Keratinocyte (primary cell): Measurements from ENCODE around the gene CIZ1. TPM values are rescaled to one million over a fixed set of nuclear protein-coding genes. Genes with fewer than 3 reads are reported as not detected.

Experiments used
- DNase-seq: peaks from one replicate; pipeline ENCODE4 v3.0.0-alpha.2; 2011; ENCODE audit warnings: low read depth, missing footprints, low spot score
- FAIRE-seq: peaks from 2 replicates; lab custom pipeline; 2011; peaks lifted over from hg19 to GRCh38; lab: Jason Lieb, UNC
- H2AFZ ChIP-seq: 2 replicates; pipeline ENCODE4 v1.6.0; 2012; ENCODE audit warnings: low read length, control low read depth, inconsistent platforms; ENCODE audit not compliant: control insufficient read depth
- H3K27ac ChIP-seq: 2 replicates; pipeline ENCODE4 v1.5.1; 2011; ENCODE audit warnings: low read length; ENCODE audit not compliant: control insufficient read depth, insufficient read depth
- H3K27me3 ChIP-seq: 3 replicates; pipeline ENCODE4 v1.6.0; 2011; ENCODE audit warnings: low read length; ENCODE audit not compliant: control insufficient read depth, insufficient read depth; ENCODE audit errors: extremely low read depth
- H3K36me3 ChIP-seq, 2 experiments: 2 replicates in 1 of 2; 3 replicates in 1 of 2; pipeline ENCODE4 v1.5.1; 2011; ENCODE audit warnings: low read length in 2 of 2, mild to moderate bottlenecking in 1 of 2; ENCODE audit not compliant: control insufficient read depth in 2 of 2, insufficient read depth in 2 of 2; ENCODE audit errors: extremely low read depth in 1 of 2
- H3K4me1 ChIP-seq: 3 replicates; pipeline ENCODE4 v1.5.1; 2011; ENCODE audit warnings: low read length; ENCODE audit not compliant: control insufficient read depth, insufficient read depth; ENCODE audit errors: extremely low read depth
- H3K4me2 ChIP-seq: 3 replicates; pipeline ENCODE4 v1.6.0; 2011; ENCODE audit warnings: low read depth, low read length; ENCODE audit not compliant: control insufficient read depth, insufficient read depth; ENCODE audit errors: extremely low read depth
- H3K4me3 ChIP-seq, 3 experiments: fragments of 200-600 bp in 1 of 3; sonication (generic) in 1 of 3; 2 replicates in 2 of 3; 3 replicates in 1 of 3; pipeline ENCODE4 v1.5.1; 2011 to 2016; ENCODE audit warnings: low read length in 3 of 3, mild to moderate bottlenecking in 3 of 3, control low read depth in 2 of 3, inconsistent platforms in 1 of 3, low read depth in 1 of 3, mixed read lengths in 1 of 3, mixed run types in 1 of 3, moderate library complexity in 1 of 3; ENCODE audit not compliant: control insufficient read depth in 2 of 3, insufficient read depth in 2 of 3; ENCODE audit errors: extremely low read depth in 1 of 3
- H3K79me2 ChIP-seq: 2 replicates; pipeline ENCODE4 v1.6.0; 2012; ENCODE audit warnings: low read length; ENCODE audit not compliant: control insufficient read depth, insufficient read depth
- H3K9ac ChIP-seq: 3 replicates; pipeline ENCODE4 v1.6.0; 2011; ENCODE audit warnings: low read length; ENCODE audit not compliant: control insufficient read depth, insufficient read depth; ENCODE audit errors: extremely low read depth
- H3K9me1 ChIP-seq: 3 replicates; pipeline ENCODE4 v1.6.0; 2011; ENCODE audit warnings: low read length; ENCODE audit not compliant: control insufficient read depth, insufficient read depth; ENCODE audit errors: extremely low read depth
- H3K9me3 ChIP-seq: 2 replicates; pipeline ENCODE4 v1.5.1; 2012; ENCODE audit warnings: low read depth, low read length; ENCODE audit not compliant: control insufficient read depth
- H4K20me1 ChIP-seq: 3 replicates; pipeline ENCODE4 v1.6.0; 2011; ENCODE audit warnings: low read length; ENCODE audit not compliant: control insufficient read depth, insufficient read depth; ENCODE audit errors: extremely low read depth
- EZH2 ChIP-seq: IDR thresholded peaks from one replicate; pipeline ENCODE4 v1.6.1; 2012; ENCODE audit warnings: inconsistent platforms, mild to moderate bottlenecking, low read length, moderate library complexity
- dilution Hi-C: fragments of 300-500 bp; cut with MboI; formaldehyde crosslinking; loops from one replicate; pipeline ENCODE4 v1.7.0; 2020; ENCODE audit warnings: low sequenced_read_pairs; ENCODE audit not compliant: extremely low pct_ligation_motif_present
- polyA plus RNA-seq, 5 experiments: library from polyadenylated mRNA; depleted of rRNA in 3 of 5; stranded (reverse) in 3 of 5; stranded (forward) in 1 of 5; unstranded in 1 of 5; fragments of >200 nt; gene quantifications; 1 replicate in 1 of 5; 2 replicates in 3 of 5; 3 replicates in 1 of 5; pipeline versions ENCODE4 v1.2.1 to v1.2.3, GENCODE V29; 2011 to 2012; ENCODE audit warnings: missing spikeins in 2 of 5, low read depth in 1 of 5, low replicate concordance in 1 of 5
- TF ChIP-seq, protein P1 (sequence below), 3 experiments: IDR thresholded peaks in 1 of 3; conservative IDR thresholded peaks in 1 of 3; optimal IDR thresholded peaks in 1 of 3; 2 replicates in 2 of 3; 3 replicates in 1 of 3; pipeline versions ENCODE3 to v1.5.1; 2011; ENCODE audit warnings: low read length in 3 of 3, mild to moderate bottlenecking in 3 of 3, moderate library complexity in 2 of 3, control low read depth in 1 of 3, inconsistent platforms in 1 of 3; ENCODE audit not compliant: insufficient read depth in 2 of 3; ENCODE audit errors: extremely low read depth in 1 of 3

CIZ1 gene
- polyA plus RNA-seq, 1 donor (not counting 4 experiments of a cell fraction or from before 2014, with no cell fraction given), result 23.5 TPM

DNA sequence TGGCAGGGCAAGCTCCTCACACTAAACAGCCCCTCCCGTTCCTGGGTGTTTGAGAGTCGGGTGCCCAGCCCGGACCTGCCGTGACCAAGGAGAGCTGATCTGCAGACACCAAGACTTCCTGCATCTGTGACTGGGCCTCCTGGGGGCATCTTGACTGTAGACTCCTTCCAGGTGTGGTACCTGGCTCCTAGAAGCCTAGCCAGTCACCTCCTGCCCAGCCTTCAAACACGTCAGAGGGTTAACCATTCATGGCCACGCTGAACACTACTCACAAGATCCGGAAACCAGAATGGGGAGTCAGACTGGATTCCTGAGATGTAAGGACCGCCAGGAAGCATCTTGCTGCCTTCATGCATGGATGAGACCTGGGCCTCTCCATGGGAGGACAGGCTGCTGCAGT is 45.8 kb downstream of the CIZ1 start:
- Histone ChIP-seq H3K4me2 (peak overlapping the region; percentile 62), H3K27ac (peak overlapping the region; percentile 71), H3K79me2 (no peaks in the 10 kb centered on the region), H3K36me3 (no peaks in the 10 kb centered on the region), H3K9me1 (no peaks in the 10 kb centered on the region), H2AFZ (peak overlapping the region; percentile 92), H3K4me1 (peaks cover 59% of the 10 kb centered on the region), H3K9me3 (no peaks in the 10 kb centered on the region), H4K20me1 (no peaks in the 10 kb centered on the region), H3K4me3 (no peak overlapping the region), H3K9ac (peak overlapping the region; percentile 47), H3K27me3 (no peaks in the 10 kb centered on the region)
- FAIRE-seq, result peak; percentile 81
- TF ChIP-seq EZH2, result no peak
- TF ChIP-seq, protein P1, sequence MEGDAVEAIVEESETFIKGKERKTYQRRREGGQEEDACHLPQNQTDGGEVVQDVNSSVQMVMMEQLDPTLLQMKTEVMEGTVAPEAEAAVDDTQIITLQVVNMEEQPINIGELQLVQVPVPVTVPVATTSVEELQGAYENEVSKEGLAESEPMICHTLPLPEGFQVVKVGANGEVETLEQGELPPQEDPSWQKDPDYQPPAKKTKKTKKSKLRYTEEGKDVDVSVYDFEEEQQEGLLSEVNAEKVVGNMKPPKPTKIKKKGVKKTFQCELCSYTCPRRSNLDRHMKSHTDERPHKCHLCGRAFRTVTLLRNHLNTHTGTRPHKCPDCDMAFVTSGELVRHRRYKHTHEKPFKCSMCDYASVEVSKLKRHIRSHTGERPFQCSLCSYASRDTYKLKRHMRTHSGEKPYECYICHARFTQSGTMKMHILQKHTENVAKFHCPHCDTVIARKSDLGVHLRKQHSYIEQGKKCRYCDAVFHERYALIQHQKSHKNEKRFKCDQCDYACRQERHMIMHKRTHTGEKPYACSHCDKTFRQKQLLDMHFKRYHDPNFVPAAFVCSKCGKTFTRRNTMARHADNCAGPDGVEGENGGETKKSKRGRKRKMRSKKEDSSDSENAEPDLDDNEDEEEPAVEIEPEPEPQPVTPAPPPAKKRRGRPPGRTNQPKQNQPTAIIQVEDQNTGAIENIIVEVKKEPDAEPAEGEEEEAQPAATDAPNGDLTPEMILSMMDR (optimal IDR thresholded peaks at IDR 0.05 in 1 of 3, IDR thresholded peaks at IDR 0.05 in 1 of 3, conservative IDR thresholded peaks at IDR 0.05 in 1 of 3; ENCODE audit: extremely low read depth in 1 of 3, insufficient read depth in 2 of 3, low read length in 3 of 3), result no peak
- dilution Hi-C loops, result no loop called here
- peak; percentile 86 for DNase-seq

DNA sequence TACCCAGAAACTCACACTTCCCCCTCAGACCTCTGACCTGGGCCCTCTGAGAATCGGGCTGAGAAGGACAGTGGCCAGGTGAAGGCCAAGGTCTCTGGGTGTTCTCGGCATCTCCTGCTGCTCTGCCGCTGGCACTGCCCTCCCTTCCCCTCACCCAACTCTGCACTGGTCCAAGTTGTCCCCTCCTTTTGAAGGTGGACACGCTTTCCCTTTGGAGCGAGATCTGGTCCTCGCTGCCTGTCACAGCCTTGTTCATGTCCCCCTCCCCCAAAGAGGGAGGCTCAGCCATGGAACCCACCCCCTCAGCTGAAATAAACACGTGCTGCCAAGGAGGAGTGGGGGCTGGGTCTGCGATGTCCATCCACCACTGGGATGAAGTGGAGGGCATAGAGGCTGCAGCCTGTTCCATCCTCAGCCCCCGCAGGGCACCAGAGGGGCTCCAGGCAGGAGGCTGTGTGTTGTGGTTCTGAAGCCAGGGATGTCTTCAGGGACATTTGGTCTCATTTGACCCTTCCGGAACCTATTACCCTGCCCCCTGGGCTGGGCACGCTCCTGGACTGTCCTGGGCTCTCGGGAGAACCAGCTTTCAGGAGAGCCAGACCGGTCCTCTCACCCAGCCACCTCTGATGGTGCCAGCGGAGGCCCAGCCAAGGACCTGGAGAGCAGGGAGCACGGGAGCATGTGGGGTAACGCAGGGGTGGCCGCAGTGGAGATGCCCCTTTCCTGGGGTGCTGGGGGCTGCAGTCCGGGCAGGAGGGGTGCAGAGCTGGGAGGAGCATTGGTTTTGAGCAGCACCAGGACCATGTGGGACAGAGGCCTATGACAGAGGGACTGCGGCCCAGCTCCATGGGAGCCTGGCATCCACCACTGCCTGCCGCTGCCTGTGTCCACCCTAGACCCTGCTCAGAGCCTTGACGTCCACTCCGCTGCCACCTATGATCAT is 46.9 kb downstream of the CIZ1 start:
- no peak overlapping the region for H3K4me3 ChIP-seq
- no peak overlapping the region for H2AFZ ChIP-seq
- no peak for DNase-seq
- no peaks in the 10 kb centered on the region for H3K9me1 ChIP-seq
- FAIRE-seq, result no peak
- peaks cover 49% of the 10 kb centered on the region for H3K4me1 ChIP-seq
- no peaks in the 10 kb centered on the region for H3K9me3 ChIP-seq
- TF ChIP-seq EZH2, result no peak
- TF ChIP-seq, protein P1 (optimal IDR thresholded peaks at IDR 0.05 in 1 of 3, IDR thresholded peaks at IDR 0.05 in 1 of 3, conservative IDR thresholded peaks at IDR 0.05 in 1 of 3; ENCODE audit: extremely low read depth in 1 of 3, insufficient read depth in 2 of 3, low read length in 3 of 3), result no peak
- no peaks in the 10 kb centered on the region for H3K27me3 ChIP-seq
- H3K27ac ChIP-seq, result peak overlapping the region; percentile 86
- no peaks in the 10 kb centered on the region for H3K36me3 ChIP-seq
- peak overlapping the region; percentile 47 for H3K9ac ChIP-seq
- no peaks in the 10 kb centered on the region for H3K79me2 ChIP-seq
- no peak overlapping the region for H3K4me2 ChIP-seq
- H4K20me1 ChIP-seq, result no peaks in the 10 kb centered on the region
- dilution Hi-C loops, result no loop called here
